ENCODE measurements around the gene SCN5A.

The SCN5A gene

DNA sequence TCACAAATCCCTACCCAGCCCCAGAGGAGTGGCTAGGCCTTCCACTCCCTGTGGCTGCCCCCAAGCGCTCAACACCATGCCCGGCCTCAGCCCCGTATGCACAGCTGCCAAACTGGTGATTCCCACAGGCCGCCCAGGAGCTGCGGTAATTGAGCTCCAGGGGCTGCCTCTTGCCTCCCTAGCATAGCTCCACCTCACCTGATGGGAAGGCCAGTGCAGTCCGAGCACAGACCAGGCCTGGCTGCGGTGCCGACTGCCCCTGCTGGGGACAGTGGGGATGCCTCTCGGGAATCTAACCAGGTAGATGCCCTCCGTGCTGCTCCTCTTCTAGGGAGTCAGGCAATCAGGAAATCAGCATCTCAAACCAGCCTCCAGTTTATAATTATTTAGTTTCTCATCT is 25.9 kb downstream of the SCN5A start:
- DNase-seq (ENCODE audit: low read depth in 2 of 2): no peak

GRCh38 chr3:38622336-38622735 is 27.2 kb downstream of the SCN5A start:
- DNase-seq (ENCODE audit: low read depth in 2 of 2): no peak

DNA sequence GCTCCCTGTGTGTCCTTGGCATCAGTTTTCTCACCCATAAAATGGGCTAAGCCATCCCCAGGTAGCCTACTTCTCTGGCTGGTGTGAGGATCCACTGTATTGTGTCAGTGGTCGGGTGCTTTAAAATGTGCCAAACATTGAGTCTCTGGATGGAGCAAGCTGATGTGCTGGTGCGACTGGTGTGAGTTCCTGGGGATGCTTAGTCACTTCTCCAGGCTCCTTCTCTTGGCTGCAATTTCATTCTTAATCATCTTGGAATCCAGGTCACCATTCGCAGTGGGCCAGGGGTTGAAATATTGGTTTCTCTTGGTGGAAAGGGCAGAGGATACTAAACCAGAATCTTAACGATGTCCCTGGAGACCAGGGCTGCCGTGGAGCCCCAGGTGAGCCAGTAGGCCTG is 29.3 kb downstream of the SCN5A start:
- no peak for DNase-seq (ENCODE audit: low read depth in 2 of 2)

GRCh38 chr3:38618343-38618742 is 31.1 kb downstream of the SCN5A start:
- DNase-seq (ENCODE audit: low read depth in 2 of 2): no peak

- DNase-seq (ENCODE audit: low read depth in 2 of 2): no peak
These were observed 31.9 kb downstream of the SCN5A start for GRCh38 chr3:38617586-38617985.

GRCh38 chr3:38617137-38617536 is 32.4 kb downstream of the SCN5A start:
- no peak for DNase-seq (ENCODE audit: low read depth in 2 of 2)

- no peak for DNase-seq (ENCODE audit: low read depth in 2 of 2)
These were observed 32.8 kb downstream of the SCN5A start for GRCh38 chr3:38616658-38617057.

- DNase-seq (ENCODE audit: low read depth in 2 of 2): no peak
These were observed 33.4 kb downstream of the SCN5A start for GRCh38 chr3:38616111-38616510.

DNA sequence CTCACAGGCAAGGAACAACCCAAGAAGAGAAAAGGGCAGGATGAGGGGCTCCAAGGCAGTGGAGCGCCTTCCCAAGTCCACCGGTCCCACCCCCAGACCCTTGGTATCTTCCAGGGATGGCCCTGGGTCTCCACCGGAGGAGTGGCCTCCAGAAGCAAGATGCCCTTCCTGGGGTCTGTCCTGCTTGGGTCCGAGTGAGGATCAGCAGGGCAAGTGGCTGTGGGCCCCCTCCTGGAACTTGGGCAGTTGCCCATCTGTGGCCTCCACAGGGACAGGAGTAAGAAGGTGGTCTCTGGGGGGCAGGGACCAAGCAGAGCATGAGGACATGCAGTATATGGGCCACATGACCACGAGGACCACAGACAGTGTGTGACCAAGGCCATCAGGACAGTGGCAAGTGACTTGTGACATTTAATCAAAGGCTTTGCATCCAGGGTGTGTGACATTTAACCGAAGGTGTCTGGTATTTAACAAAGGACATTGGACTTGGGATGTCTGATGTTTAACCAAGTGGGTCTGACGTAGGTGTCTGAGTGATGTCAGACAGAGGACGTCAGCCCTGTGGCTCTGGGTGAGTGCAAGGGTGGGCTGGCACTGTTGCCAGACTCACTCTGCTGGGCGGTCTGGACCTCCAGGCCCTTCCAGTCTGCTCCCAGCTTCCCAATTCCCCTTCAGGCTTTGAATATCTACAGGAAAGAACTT is 34.7 kb downstream of the SCN5A start:
- DNase-seq (ENCODE audit: low read depth in 2 of 2): no peak

DNA sequence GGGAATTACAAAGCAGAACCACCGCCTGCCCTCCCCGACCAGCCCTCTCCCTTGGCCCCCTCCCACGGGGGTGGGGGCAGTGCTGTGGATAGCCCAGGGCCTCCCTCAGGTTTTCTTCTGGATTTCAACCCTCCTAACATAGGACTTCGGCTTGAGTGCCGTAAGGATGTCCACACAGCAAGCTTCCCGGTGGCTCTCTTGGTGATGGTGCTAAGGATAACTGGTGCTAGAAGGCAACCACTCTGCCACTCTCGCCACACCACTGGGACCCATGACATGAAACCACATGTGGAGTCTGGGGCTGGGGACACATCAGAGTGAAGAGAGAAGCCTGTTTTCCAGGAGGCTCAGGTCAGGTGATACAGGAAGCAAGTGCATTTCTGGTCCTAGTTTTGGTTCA is 35.4 kb downstream of the SCN5A start:
- DNase-seq (ENCODE audit: low read depth in 2 of 2): no peak

DNA sequence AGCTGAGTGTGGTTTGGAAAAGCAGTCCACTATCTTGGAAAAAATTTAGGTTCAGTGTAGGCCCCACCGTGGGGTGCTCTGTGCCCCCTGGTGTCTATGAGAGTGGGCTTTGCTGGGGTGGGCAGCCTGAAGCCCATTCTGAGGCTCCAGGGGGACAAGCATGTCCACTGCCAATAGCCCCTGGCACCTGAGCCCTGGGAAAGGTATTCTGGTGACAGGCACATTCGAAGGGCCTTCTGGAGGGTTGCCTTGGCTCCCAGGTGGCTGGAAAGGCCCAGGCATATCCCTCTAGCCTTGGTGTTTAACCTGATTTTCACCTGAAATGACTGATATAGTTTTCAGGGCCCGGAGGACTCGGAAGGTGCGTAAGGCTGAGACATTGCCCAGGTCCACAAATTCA is 36.1 kb downstream of the SCN5A start:
- DNase-seq (ENCODE audit: low read depth in 2 of 2): no peak

- no peak for DNase-seq (ENCODE audit: low read depth in 2 of 2)
These were observed 37.6 kb downstream of the SCN5A start for GRCh38 chr3:38611866-38612265.

DNA sequence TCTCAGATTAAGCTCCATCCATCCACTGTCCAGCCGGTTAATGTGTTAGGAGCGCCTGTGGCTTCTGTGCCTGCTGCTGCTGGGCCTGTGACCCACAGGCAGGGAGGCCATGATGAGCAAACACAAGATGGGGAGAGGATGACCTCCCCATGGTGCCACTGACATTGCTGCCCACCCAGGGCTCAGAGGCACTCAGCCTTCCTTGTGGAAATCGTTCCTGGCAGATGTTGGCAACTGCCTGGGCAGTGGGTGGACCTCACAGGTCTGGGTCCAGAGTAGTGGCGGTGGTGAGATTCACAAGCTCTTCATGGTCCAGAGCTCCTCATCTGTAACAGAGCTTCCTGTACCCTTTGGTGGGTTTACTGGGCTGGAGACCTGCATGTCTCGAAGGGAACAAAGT is 38.6 kb downstream of the SCN5A start:
- no peak for DNase-seq (ENCODE audit: low read depth in 2 of 2)

DNA sequence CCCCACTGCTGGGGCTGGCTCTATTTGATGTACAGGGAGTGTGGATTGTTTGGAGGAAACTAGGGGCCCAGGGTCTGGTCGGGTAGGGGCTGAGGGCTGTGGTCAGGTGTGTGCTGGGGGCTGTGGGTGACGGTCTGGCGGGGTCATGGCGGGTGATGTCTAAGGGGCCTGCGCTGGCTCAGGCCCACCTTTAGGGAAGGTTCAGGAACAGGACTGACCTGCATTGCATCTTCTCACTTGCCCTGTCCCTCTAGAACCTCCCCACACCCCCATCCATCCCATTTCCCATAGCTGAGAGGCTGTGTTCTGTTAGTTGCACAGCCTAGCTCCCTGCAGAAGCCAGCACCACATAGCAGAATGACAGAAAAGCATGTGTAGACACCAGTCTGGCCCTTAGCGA is 39.1 kb downstream of the SCN5A start:
- no peak for DNase-seq (ENCODE audit: low read depth in 2 of 2)

GRCh38 chr3:38609386-38610111 is 39.9 kb downstream of the SCN5A start:
- DNase-seq (ENCODE audit: low read depth in 2 of 2): no peak

- no peak for DNase-seq (ENCODE audit: low read depth in 2 of 2)
These were observed 40.5 kb downstream of the SCN5A start for GRCh38 chr3:38608961-38609360.

DNA sequence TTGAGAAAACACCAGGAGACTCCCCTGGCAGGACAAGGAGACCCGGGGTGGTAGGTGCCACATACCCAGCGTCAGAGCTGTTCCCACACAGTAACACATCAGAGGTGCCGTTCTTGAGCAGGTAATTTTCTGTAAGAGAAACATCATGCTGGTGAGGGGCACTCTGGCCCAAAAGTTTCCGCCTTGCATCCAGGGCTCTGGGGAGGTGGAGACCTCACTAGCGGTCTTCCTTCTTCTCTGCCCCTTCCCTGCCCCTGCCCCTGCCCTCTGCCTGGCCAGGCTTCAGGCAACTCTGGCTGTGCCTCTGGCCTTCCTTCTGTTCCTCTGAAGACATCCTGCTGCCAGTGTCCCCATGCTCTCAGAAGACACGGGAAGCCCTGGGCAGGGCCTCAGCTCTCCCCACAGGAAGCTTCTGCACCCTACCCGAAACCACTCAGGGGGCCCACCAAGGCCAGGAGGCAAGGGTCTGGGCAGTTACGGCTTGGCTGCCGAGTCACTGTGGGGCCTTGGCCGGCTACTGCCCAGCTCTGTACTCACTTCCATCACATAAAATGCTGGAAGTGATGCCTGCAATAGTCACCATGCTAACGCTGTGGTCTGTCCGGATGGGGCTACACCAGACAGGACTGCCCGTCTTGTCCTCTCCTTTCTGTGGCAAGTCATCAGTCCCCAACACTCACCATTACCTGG is 41.3 kb downstream of the SCN5A start:
- no peak for DNase-seq (ENCODE audit: low read depth in 2 of 2)

- DNase-seq (ENCODE audit: low read depth in 2 of 2): no peak
These were observed 42.9 kb downstream of the SCN5A start for GRCh38 chr3:38606561-38606960.

- no peak for DNase-seq (ENCODE audit: low read depth in 2 of 2)
These were observed 43.5 kb downstream of the SCN5A start for GRCh38 chr3:38605981-38606380.

- no peak for DNase-seq (ENCODE audit: low read depth in 2 of 2)
These were observed 45.2 kb downstream of the SCN5A start for GRCh38 chr3:38604246-38604645.

GRCh38 chr3:38603731-38604131 is 45.8 kb downstream of the SCN5A start:
- no peak for DNase-seq (ENCODE audit: low read depth in 2 of 2)

GRCh38 chr3:38602576-38603250 is 46.8 kb downstream of the SCN5A start:
- DNase-seq (ENCODE audit: low read depth in 2 of 2): no peak

Measured in fibroblast of skin of left biceps (primary cell).